Endothelial cell of umbilical vein (primary cell): ENCODE data around the gene KRTAP10-6. TPM values are rescaled to one million over a fixed set of nuclear protein-coding genes. Genes with fewer than 3 reads are reported as not detected.

Experiments used
- BruUV-seq: library from RNA; stranded (reverse); fragments of 400-500 nt; replicated peaks from 2 replicates; lab custom pipeline; 2021; lab: Mats Ljungman, UMichigan
- CTCF ChIA-PET: fragments of 300-600, 350-600 bp; sonication (Branson Sonifier 250); formaldehyde crosslinking; loops from one replicate; lab custom pipeline; 2021; ENCODE audit warnings: antibody characterized with exemption, inconsistent platforms; lab: Charles Lee
- POLR2A ChIA-PET: fragments of 300-600, 350-600 bp; sonication (Branson Sonifier 250); formaldehyde crosslinking; loops from one replicate; lab custom pipeline; 2021; ENCODE audit warnings: antibody characterized with exemption, inconsistent platforms; lab: Charles Lee
- DNase-seq: peaks from one replicate; pipeline ENCODE4 v3.0.0-alpha.2; 2011; ENCODE audit warnings: low read depth, low spot score
- FAIRE-seq: peaks from 2 replicates; lab custom pipeline; 2011; peaks lifted over from hg19 to GRCh38; lab: Jason Lieb, UNC
- H2AFZ ChIP-seq: 2 replicates; pipeline ENCODE4 v1.6.0; 2012; ENCODE audit warnings: low read depth, low read length, control low read depth, inconsistent platforms
- H3K27ac ChIP-seq: 2 replicates; pipeline ENCODE4 v1.5.1; 2011; ENCODE audit warnings: low read depth, mild to moderate bottlenecking, control low read depth, low read length, moderate library complexity; ENCODE audit not compliant: insufficient read depth
- H3K27me3 ChIP-seq, 2 experiments: 2 replicates each; pipeline versions ENCODE4 v1.6.0 to v1.6.1; 2011; ENCODE audit warnings: low read length in 2 of 2, mixed read lengths in 1 of 2; ENCODE audit not compliant: control insufficient read depth in 2 of 2, insufficient read depth in 2 of 2
- H3K36me3 ChIP-seq, 2 experiments: 2 replicates in 1 of 2; 3 replicates in 1 of 2; pipeline ENCODE4 v1.5.1; 2011; ENCODE audit warnings: low read length in 2 of 2, mild to moderate bottlenecking in 1 of 2, moderate library complexity in 1 of 2; ENCODE audit not compliant: control insufficient read depth in 2 of 2, insufficient read depth in 2 of 2; ENCODE audit errors: extremely low read depth in 1 of 2
- H3K4me1 ChIP-seq: 3 replicates; pipeline ENCODE4 v1.5.1; 2011; ENCODE audit warnings: mild to moderate bottlenecking, low read length; ENCODE audit not compliant: control insufficient read depth, insufficient read depth; ENCODE audit errors: extremely low read depth
- H3K4me2 ChIP-seq: 2 replicates; pipeline ENCODE4 v1.6.1; 2011; ENCODE audit warnings: low read length, control low read depth, mixed read lengths; ENCODE audit not compliant: insufficient read depth
- H3K4me3 ChIP-seq, 3 experiments: fragments of 200-600 bp in 1 of 3; sonication (generic), shearing (Covaris generic) in 1 of 3; replicated peaks in 1 of 3; 2 replicates each; pipeline ENCODE4 v1.5.1; 2011 to 2016; ENCODE audit warnings: control low read depth in 3 of 3, low read length in 3 of 3, mild to moderate bottlenecking in 2 of 3, inconsistent platforms in 1 of 3, low read depth in 1 of 3, moderate library complexity in 1 of 3; ENCODE audit not compliant: insufficient read depth in 1 of 3
- H3K79me2 ChIP-seq: 2 replicates; pipeline ENCODE4 v1.6.0; 2012; ENCODE audit warnings: low read length, inconsistent platforms; ENCODE audit not compliant: control insufficient read depth, insufficient read depth
- H3K9ac ChIP-seq: replicated peaks from 2 replicates; pipeline ENCODE3; 2011; ENCODE audit warnings: low read length, control low read depth; ENCODE audit not compliant: insufficient read depth; ENCODE audit errors: extremely low read depth
- H3K9me1 ChIP-seq: replicated peaks from 3 replicates; pipeline ENCODE4 v1.6.0; 2011; ENCODE audit warnings: mild to moderate bottlenecking, low read length; ENCODE audit not compliant: control insufficient read depth, insufficient read depth; ENCODE audit errors: extremely low read depth
- H3K9me3 ChIP-seq: replicated peaks from 2 replicates; pipeline ENCODE4 v1.5.1; 2012; ENCODE audit warnings: low read length, inconsistent platforms; ENCODE audit not compliant: control insufficient read depth, insufficient read depth
- H4K20me1 ChIP-seq: replicated peaks from 2 replicates; pipeline ENCODE3; 2011; ENCODE audit warnings: mild to moderate bottlenecking, low read length; ENCODE audit not compliant: control insufficient read depth, insufficient read depth; ENCODE audit errors: extremely low read depth
- CTCF ChIP-seq, 2 donors: IDR thresholded peaks; 1 replicate in 1 of 2; 2 replicates in 1 of 2; pipeline ENCODE4 v1.5.1; 2011; ENCODE audit warnings: low read length in 2 of 2, mild to moderate bottlenecking in 2 of 2, moderate library complexity in 2 of 2, control low read depth in 1 of 2, inconsistent platforms in 1 of 2, low read depth in 1 of 2; ENCODE audit not compliant: insufficient read depth in 1 of 2; ENCODE audit errors: extremely low read depth in 1 of 2
- EZH2 ChIP-seq: IDR thresholded peaks from 2 replicates; pipeline ENCODE4 v1.6.1; 2012; ENCODE audit warnings: borderline replicate concordance, low read depth, mild to moderate bottlenecking, moderate library complexity, low read length, inconsistent platforms; ENCODE audit not compliant: severe bottlenecking
- FOS ChIP-seq: IDR thresholded peaks from 2 replicates; pipeline ENCODE4 v1.6.1; 2011; ENCODE audit warnings: mild to moderate bottlenecking, low read length, moderate library complexity, borderline replicate concordance; ENCODE audit not compliant: insufficient read depth
- GATA2 ChIP-seq: IDR thresholded peaks from 2 replicates; pipeline ENCODE4 v1.7.0; 2011; ENCODE audit warnings: low read depth, mild to moderate bottlenecking, moderate library complexity, mixed read lengths, low read length; ENCODE audit not compliant: insufficient read length, insufficient read depth
- JUN ChIP-seq: IDR thresholded peaks from 2 replicates; pipeline ENCODE4 v1.6.1; 2011; ENCODE audit warnings: borderline replicate concordance, low read depth; ENCODE audit not compliant: insufficient read length, insufficient read depth
- MAX ChIP-seq: IDR thresholded peaks from 2 replicates; pipeline ENCODE4 v1.6.1; 2011; ENCODE audit not compliant: insufficient read depth, insufficient read length
- MYC ChIP-seq: IDR thresholded peaks from one replicate; pipeline ENCODE4 v1.6.1; 2011; ENCODE audit warnings: mild to moderate bottlenecking, low read depth, low read length
- POLR2A ChIP-seq: IDR thresholded peaks from 2 replicates; pipeline ENCODE4 v1.6.1; 2012; ENCODE audit warnings: low read depth, mild to moderate bottlenecking, control low read depth, low read length
- dilution Hi-C: fragments of 300-500 bp; cut with MboI; formaldehyde crosslinking; loops from one replicate; pipeline ENCODE4 v1.15.0; 2019; ENCODE audit warnings: low sequenced_read_pairs; ENCODE audit not compliant: extremely low pct_ligation_motif_present
- intact Hi-C: fragments of 100-400 bp; cut with micrococcal nuclease; formaldehyde crosslinking; loops from one replicate; pipeline ENCODE4 v1.10.0; 2022
- polyA plus RNA-seq, 4 experiments: library from polyadenylated mRNA; depleted of rRNA in 3 of 4; stranded (reverse) in 3 of 4; unstranded in 1 of 4; fragments of >200 nt; gene quantifications; 2 replicates each; pipeline versions ENCODE4 v1.2.1 to v1.2.3, GENCODE V29; 2011 to 2012; ENCODE audit warnings: missing spikeins in 1 of 4
- total RNA-seq: library from RNA; stranded (reverse); gene quantifications from 2 replicates; pipeline ENCODE4 v1.2.3, GENCODE V29; 2021

The KRTAP10-6 gene
- total and polyA plus RNA-seq, 2 donors (not counting 3 experiments of a cell fraction or from before 2014, with no cell fraction given): not detected

- intact Hi-C loops (no loop called here), dilution Hi-C loops (no loop called here)
- FAIRE-seq (no peak), DNase-seq (no peak)
- Histone ChIP-seq H3K9me3 (no peaks in the 10 kb centered on the region), H3K27me3 (peaks cover 1 to 4% of the 10 kb centered on the region in 2 experiments), H4K20me1 (no peaks in the 10 kb centered on the region), H3K36me3 (no peaks in the 10 kb centered on the region), H3K9ac (no peak overlapping the region), H3K4me1 (no peaks in the 10 kb centered on the region), H3K79me2 (no peaks in the 10 kb centered on the region), H2AFZ (no peak overlapping the region), H3K4me2 (no peak overlapping the region), H3K4me3 (no peak overlapping the region), H3K9me1 (no peaks in the 10 kb centered on the region), H3K27ac (no peak overlapping the region)
- BruUV-seq: no TSS peak
- CTCF ChIA-PET: no interaction called here
- POLR2A ChIA-PET: no interaction called here
- TF ChIP-seq MYC (no peak), JUN (no peak), CTCF (IDR thresholded peaks at IDR 0.05; ENCODE audit: extremely low read depth in 1 of 2, insufficient read depth in 1 of 2, low read depth in 1 of 2, low read length in 2 of 2) (no peak), FOS (no peak), GATA2 (no peak), POLR2A (no peak), MAX (no peak), EZH2 (no peak)
Observed at GRCh38 chr21:44603109-44603875, 11.0 kb upstream of the KRTAP10-6 start.
